Immature natural killer cell (primary cell): ENCODE results near the gene C1QTNF3. TPM values are rescaled to one million over a fixed set of nuclear protein-coding genes. Genes with fewer than 3 reads are reported as not detected.

Experiments used
- DNase-seq, 3 donors: peaks; one replicate each; pipeline ENCODE4 v3.0.0; 2022; ENCODE audit warnings: mixed read lengths in 1 of 3
- H3K27ac Mint-ChIP-seq, 6 donors: one replicate each; pipeline ENCODE4 v1.8.0; 2020; ENCODE audit warnings: mixed read lengths in 6 of 6, mild to moderate bottlenecking in 5 of 6, inconsistent platforms in 4 of 6, moderate library complexity in 3 of 6
- H3K27me3 Mint-ChIP-seq, 3 donors: one replicate each; pipeline ENCODE4 v1.8.0; 2020 to 2021; ENCODE audit warnings: low read depth in 3 of 3, mild to moderate bottlenecking in 3 of 3, mixed read lengths in 3 of 3, moderate library complexity in 3 of 3, inconsistent platforms in 1 of 3
- H3K36me3 Mint-ChIP-seq, 3 donors: one replicate each; pipeline ENCODE4 v1.8.0; 2020; ENCODE audit warnings: mixed read lengths in 3 of 3, inconsistent platforms in 2 of 3, mild to moderate bottlenecking in 2 of 3
- H3K4me1 Mint-ChIP-seq, 2 donors: one replicate each; pipeline ENCODE4 v1.8.0; 2020; ENCODE audit warnings: inconsistent platforms in 2 of 2, mild to moderate bottlenecking in 2 of 2, mixed read lengths in 2 of 2, moderate library complexity in 1 of 2
- H3K4me3 Mint-ChIP-seq, 5 donors: one replicate each; pipeline ENCODE4 v1.8.0; 2020; ENCODE audit warnings: mild to moderate bottlenecking in 5 of 5, mixed read lengths in 5 of 5, inconsistent platforms in 3 of 5, moderate library complexity in 3 of 5
- H3K9me3 Mint-ChIP-seq, 6 donors: one replicate each; pipeline ENCODE4 v1.8.0; 2020; ENCODE audit warnings: mild to moderate bottlenecking in 6 of 6, mixed read lengths in 6 of 6, inconsistent platforms in 4 of 6, moderate library complexity in 3 of 6
- polyA plus RNA-seq, 3 donors: library from polyadenylated mRNA; unstranded; fragments of 300-500 nt; fragmentation: Illumina TruSeq; gene quantifications; one replicate each; pipeline ENCODE4 v1.2.3, GENCODE V29; 2021

Gene C1QTNF3
- polyA plus RNA-seq, 3 donors from 2014 or later: 0.27 to 0.82 TPM; not detected in 1

DNA sequence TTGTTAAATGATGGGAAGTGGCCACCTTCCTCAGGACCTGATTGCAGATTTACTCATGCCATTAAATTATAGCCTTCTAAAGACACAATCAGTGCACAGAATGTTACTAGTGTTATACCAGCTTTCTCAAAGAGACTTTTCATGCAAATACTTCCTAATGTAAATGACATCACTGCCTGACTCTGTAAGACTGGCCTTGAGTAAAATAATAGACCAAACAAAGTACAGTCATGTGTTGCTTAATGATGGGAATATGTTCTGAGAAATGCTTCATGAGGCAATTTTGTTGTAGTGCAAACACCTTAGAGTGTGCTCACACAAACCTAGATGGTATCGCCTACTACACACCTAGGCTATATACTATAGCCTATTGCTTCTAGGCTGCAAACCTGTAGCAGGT is 17.0 kb upstream of the C1QTNF3 start:
- H3K36me3 Mint-ChIP-seq: peaks cover 22 to 34% (median 30%) of the 10 kb centered on the region in 3 donors
- H3K27ac Mint-ChIP-seq: no peak overlapping the region
- H3K27me3 Mint-ChIP-seq: peaks cover 0 to 3% (median 0%) of the 10 kb centered on the region in 3 donors

DNA sequence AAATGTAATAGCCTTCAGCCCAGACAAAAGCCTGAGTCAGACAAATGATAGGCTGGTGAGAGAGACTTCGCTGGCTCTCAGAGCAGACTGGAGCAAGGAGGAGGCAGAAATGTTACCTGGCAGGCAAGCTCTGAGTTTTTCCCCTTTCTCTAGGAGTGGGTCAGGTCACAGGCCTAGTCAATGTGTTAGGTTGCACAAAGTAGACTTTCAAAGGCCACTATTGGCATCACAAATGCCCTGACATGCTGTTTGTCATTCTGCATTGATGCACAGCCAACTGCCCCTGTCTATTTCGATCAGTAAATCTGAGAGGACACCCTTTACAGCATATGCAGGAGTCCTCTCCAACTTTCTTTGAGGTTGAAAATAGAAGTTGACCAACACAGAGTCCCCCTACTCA is 15.5 kb upstream of the C1QTNF3 start:
- no peak for DNase-seq
- no peak overlapping the region for H3K4me3 Mint-ChIP-seq
- H3K36me3 Mint-ChIP-seq: peaks cover 16 to 32% (median 30%) of the 10 kb centered on the region in 3 donors
- H3K4me1 Mint-ChIP-seq: peaks cover 13% of the 10 kb centered on the region in 2 donors
- H3K9me3 Mint-ChIP-seq: peaks cover 0 to 2% (median 0%) of the 10 kb centered on the region in 6 donors
- peak overlapping the region in 2 of 6 donors; percentile 56 to 64 for H3K27ac Mint-ChIP-seq
- peaks cover 0 to 1% (median under 1%) of the 10 kb centered on the region in 3 donors for H3K27me3 Mint-ChIP-seq

More for the DNA sequence above, 17.0 kb upstream of the C1QTNF3 start:
- H3K9me3 Mint-ChIP-seq: peaks cover 0 to 2% (median 0%) of the 10 kb centered on the region in 6 donors
- DNase-seq: no peak
- H3K4me3 Mint-ChIP-seq: no peak overlapping the region
- peaks cover 13% of the 10 kb centered on the region in 2 donors for H3K4me1 Mint-ChIP-seq

DNA sequence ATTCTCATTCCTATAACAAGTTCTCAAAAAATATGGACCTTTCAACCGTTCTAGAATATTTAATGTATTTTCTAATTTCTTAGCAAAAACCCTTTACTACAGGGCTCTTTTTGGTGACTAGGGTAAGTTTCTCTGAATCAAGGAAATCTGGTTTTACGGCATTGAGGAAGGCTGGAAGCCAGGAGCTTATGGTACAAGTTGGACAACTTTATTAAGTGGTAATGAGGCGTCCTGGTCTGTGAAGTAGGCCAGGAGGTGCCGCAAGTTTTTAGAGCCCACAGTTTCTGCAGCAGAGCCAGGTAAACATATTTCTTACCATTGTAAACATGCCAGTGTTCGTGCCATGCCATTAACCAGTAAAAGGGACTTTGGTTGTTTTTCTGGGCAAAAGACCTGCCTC is 14.6 kb upstream of the C1QTNF3 start:
- H3K27ac Mint-ChIP-seq: peak overlapping the region in 2 of 6 donors; percentile 9 to 30
- peaks cover 0 to 2% (median 0%) of the 10 kb centered on the region in 6 donors for H3K9me3 Mint-ChIP-seq
- H3K36me3 Mint-ChIP-seq: peaks cover 11 to 27% (median 26%) of the 10 kb centered on the region in 3 donors

DNA sequence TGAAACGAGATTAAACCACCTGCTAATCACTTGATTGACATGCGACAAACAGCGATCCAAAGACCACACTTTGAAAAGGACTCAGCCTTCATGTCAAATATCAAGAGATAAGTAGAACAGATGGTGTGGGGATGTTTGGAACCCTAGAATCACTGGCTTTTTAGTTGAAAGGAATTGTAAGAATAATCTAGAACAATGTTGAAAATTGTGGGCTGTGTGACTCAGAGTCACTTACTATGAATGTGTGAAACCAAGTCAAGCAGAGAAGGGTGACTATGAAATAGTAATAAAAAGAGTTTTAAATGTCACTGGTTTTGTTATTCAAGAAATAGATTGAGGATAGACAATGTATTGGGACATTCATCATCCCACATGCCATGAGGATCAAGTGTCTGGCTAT is 14.1 kb upstream of the C1QTNF3 start:
- no peak for DNase-seq
- Mint-ChIP-seq H3K36me3 (peaks cover 8 to 27% (median 22%) of the 10 kb centered on the region in 3 donors), H3K27me3 (peaks cover 0 to 1% (median 0%) of the 10 kb centered on the region in 3 donors), H3K27ac (peak overlapping the region in 3 of 6 donors; percentile 9 to 30 (median 30)), H3K9me3 (peaks cover 0 to 2% (median 0%) of the 10 kb centered on the region in 6 donors), H3K4me1 (peaks cover 13% of the 10 kb centered on the region in 2 donors), H3K4me3 (peak overlapping the region in 1 of 5 donors; percentile 6)

More for the DNA sequence above, 14.6 kb upstream of the C1QTNF3 start:
- Mint-ChIP-seq H3K4me1 (peaks cover 13% of the 10 kb centered on the region in 2 donors), H3K4me3 (no peak overlapping the region), H3K27me3 (peaks cover 0 to 1% (median 0%) of the 10 kb centered on the region in 3 donors)
- DNase-seq: no peak

DNA sequence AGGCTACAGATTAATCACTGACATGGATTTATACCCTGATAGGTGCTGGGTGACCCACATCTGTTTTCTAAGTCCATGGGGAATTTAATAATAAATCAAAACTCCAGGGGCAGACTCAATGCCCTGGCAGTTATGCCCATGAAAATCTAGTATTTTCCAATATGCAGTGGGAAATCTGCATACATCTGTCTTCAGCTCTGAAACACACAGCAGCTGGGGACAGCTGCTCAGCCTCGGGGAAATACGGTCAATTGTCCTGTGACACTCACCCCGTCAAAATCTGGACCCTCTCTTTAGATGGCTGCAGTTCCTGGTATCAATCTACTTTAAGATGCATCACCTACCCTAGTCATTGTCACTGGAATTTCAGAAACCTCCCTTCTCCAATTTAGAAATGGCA is 12.7 kb upstream of the C1QTNF3 start:
- H3K36me3 Mint-ChIP-seq: peaks cover 9 to 39% (median 28%) of the 10 kb centered on the region in 3 donors
- H3K9me3 Mint-ChIP-seq: peaks cover 0 to 2% (median 0%) of the 10 kb centered on the region in 6 donors
- H3K4me1 Mint-ChIP-seq: peaks cover 13% of the 10 kb centered on the region in 2 donors
- H3K27ac Mint-ChIP-seq: no peak overlapping the region
- H3K27me3 Mint-ChIP-seq: peaks cover 0 to 1% (median 0%) of the 10 kb centered on the region in 3 donors
- no peak for DNase-seq
- H3K4me3 Mint-ChIP-seq: no peak overlapping the region

DNA sequence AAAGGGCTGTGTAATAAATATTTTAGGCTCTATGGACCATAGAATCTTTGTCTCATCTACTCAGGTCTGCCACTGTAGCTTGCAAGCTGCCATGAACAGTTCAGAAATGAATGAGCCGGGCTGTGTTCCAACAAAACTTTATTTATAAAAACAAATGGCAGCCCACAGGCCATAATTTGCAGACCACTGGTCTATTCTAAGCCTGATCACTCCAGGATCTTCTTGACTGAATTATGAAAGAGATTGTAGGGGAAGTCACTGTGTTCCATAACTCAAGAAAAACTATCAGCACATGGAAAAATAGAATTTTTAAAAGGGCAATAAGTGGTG is 11.4 kb upstream of the C1QTNF3 start:
- DNase-seq: no peak
- Mint-ChIP-seq H3K9me3 (peaks cover 0 to 2% (median 0%) of the 10 kb centered on the region in 6 donors), H3K27ac (no peak overlapping the region), H3K36me3 (peaks cover 11 to 44% (median 31%) of the 10 kb centered on the region in 3 donors), H3K4me3 (no peak overlapping the region), H3K4me1 (peaks cover 13 to 16% of the 10 kb centered on the region in 2 donors), H3K27me3 (peaks cover 0 to 1% (median 0%) of the 10 kb centered on the region in 3 donors)

DNA sequence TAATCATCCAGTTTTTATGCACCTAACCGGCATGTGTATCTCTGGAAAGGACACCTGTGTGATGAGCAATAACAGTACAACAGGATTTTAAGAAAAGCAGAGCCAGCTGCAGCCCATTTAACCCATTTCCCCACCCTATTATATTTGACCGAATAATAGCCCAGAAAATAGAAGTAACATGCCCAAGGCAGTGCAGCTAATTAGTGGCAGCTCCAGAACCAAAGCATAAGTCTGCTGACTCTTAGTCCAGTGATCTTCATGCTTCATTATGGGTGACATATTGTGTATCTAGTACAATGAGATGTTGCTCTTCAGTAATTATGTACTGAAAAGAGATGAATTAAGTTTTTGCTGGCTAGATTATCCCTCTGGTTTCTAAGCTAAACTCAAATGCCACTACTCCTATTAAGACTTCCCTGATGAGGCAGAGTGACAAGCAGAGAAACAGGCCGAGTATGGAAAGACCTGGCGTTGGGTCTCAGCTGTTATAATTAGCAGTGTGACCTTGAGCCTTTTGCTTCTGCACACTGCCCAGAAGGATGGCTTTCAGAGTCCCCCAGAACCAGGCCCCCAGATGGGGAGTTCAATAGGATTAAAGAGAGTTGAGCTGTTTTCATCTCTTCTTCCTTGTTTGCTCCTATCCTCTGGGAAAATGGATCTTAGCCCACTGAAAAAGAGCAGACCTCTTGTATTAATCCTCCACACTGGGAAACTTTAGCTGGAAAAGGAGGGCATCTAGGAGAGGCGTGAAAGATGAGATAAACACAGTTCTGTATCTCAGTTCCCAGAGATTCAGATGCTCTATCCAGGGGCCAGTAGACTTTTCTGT is 10.8 kb upstream of the C1QTNF3 start:
- H3K4me1 Mint-ChIP-seq: peaks cover 14 to 18% of the 10 kb centered on the region in 2 donors
- H3K27me3 Mint-ChIP-seq: peaks cover 0 to 1% (median 0%) of the 10 kb centered on the region in 3 donors
- no peak overlapping the region for H3K4me3 Mint-ChIP-seq
- H3K36me3 Mint-ChIP-seq: peaks cover 14 to 44% (median 32%) of the 10 kb centered on the region in 3 donors
- peaks cover 0 to under 1% (median 0%) of the 10 kb centered on the region in 6 donors for H3K9me3 Mint-ChIP-seq
- H3K27ac Mint-ChIP-seq: peak overlapping the region in 2 of 6 donors; percentile 10 to 36
- no peak for DNase-seq

DNA sequence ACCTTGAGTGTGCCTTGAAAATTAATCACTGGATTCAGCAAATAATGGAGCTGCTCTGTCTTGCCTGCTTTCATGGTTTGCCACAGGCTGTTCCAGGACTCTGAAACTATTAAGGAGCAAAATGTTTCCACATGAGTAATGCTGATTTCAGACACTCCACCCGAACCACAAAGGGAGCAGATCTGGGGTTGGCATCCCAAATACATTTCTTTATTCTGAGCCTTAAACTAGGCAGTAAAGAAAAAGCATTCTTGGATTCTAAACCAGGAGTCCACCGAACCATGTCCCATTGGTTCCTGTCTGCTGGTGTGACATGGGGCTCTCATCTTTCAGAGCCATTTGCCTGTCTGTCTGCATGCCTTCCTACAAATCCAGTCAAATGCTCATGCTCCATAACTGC is 10.1 kb upstream of the C1QTNF3 start:
- Mint-ChIP-seq H3K27ac (no peak overlapping the region), H3K9me3 (no peaks in the 10 kb centered on the region), H3K27me3 (peaks cover 0 to 1% (median 0%) of the 10 kb centered on the region in 3 donors), H3K4me1 (peaks cover 21 to 25% of the 10 kb centered on the region in 2 donors), H3K4me3 (no peak overlapping the region), H3K36me3 (peaks cover 18 to 43% (median 36%) of the 10 kb centered on the region in 3 donors)
- no peak for DNase-seq

DNA sequence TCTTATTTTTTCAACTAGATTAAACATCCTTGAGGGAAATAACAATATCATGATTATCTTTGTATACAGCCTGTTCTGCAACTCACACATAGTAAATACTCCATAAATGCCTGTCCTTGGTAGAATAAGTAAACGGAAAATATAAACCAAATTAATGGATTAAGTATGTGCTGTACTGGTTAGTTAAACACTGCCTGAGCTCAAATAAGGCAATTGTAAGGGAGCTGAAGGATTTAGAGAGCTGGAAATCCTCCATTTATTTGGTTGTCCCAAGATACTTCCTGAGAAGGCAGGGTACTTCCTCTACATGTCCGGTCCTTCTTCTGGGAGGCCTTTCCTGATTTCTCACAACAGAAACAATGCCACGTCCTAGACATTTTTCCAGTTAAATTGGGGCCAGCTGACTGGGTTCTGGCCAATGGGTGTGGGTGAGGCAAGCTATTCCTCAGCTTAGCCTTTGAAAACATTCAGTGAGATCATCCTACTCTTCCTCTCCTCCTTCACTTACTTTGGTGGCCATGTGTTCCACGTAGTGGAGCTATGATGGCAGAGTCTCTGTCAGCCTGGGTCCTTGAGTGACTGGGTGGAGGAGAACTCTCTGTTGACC is 8.5 kb upstream of the C1QTNF3 start:
- Mint-ChIP-seq H3K27me3 (peaks cover 0 to 1% (median 1%) of the 10 kb centered on the region in 3 donors), H3K9me3 (no peaks in the 10 kb centered on the region), H3K4me3 (no peak overlapping the region), H3K27ac (peak overlapping the region in 1 of 6 donors; percentile 47), H3K4me1 (peaks cover 24 to 27% of the 10 kb centered on the region in 2 donors), H3K36me3 (peaks cover 21 to 46% (median 39%) of the 10 kb centered on the region in 3 donors)
- DNase-seq: no peak

DNA sequence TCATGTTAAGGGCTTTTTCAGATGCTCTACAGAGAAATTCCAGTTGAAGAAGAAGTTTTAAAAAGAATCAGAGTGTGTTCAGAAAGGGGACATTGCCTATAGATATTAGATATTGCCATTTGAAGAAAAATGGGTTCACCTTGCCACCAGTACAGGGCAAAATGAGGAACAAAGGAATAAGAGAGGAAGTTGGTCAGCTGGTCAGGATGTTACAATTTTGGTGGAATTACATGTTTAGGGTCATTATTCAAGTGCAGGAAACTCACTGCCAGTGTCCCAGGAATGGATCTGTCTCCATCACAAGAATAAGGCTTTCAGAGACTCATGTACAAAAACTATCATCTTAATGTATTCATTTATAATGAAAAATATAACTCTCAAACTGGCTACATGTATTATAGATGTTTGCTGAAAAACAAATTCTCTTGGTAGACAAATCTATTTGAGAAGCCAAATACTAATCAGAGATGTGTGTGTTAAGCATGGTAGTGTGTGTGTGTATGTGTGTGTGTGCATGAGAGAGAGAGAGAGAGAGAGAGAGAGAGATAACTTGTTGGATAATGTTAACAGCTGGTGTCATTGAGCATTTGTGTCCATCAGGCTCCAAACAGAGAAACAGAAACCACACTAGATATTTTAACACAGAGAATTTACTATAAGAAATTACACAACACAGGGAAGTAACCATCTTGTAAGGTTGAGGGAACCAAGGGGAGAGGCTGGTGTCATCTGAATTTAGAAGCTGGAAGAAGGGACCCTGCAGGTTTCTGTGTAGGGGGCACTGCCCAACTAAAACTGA is 5.0 kb upstream of the C1QTNF3 start:
- peaks cover 0 to 4% (median 1%) of the 10 kb centered on the region in 3 donors for H3K27me3 Mint-ChIP-seq
- no peak overlapping the region for H3K4me3 Mint-ChIP-seq
- peaks cover 16 to 31% (median 31%) of the 10 kb centered on the region in 3 donors for H3K36me3 Mint-ChIP-seq
- H3K9me3 Mint-ChIP-seq: no peaks in the 10 kb centered on the region
- no peak for DNase-seq
- peak overlapping the region; percentile 13 to 92 (median 67) for H3K27ac Mint-ChIP-seq
- peaks cover 58 to 61% of the 10 kb centered on the region in 2 donors for H3K4me1 Mint-ChIP-seq

DNA sequence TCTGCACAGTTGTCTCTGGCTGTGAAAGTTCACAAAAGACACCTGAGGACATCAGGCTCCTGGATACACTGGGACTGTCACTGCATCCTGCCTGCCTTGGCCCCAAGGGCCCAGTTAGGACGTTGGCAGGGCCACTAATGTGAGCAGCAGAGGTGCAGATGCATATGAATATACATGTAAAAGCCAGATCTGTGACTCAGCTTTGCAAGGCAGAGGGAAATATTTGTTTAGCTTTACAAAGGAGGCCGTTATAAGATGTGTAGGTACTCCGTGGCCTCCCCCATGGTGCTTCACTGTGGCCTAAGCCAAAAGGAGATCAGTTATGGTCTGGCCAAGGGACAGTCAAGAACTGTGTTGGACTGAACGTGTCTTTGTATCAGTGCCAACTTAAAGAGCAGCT is 4.1 kb upstream of the C1QTNF3 start:
- Mint-ChIP-seq H3K4me1 (peaks cover 66 to 69% of the 10 kb centered on the region in 2 donors), H3K27me3 (peaks cover 0 to 4% (median 1%) of the 10 kb centered on the region in 3 donors), H3K27ac (peak overlapping the region; percentile 31 to 97 (median 91)), H3K9me3 (no peaks in the 10 kb centered on the region), H3K36me3 (peaks cover 16 to 31% (median 31%) of the 10 kb centered on the region in 3 donors), H3K4me3 (peak overlapping the region in 1 of 5 donors; percentile 36)
- DNase-seq: no peak

DNA sequence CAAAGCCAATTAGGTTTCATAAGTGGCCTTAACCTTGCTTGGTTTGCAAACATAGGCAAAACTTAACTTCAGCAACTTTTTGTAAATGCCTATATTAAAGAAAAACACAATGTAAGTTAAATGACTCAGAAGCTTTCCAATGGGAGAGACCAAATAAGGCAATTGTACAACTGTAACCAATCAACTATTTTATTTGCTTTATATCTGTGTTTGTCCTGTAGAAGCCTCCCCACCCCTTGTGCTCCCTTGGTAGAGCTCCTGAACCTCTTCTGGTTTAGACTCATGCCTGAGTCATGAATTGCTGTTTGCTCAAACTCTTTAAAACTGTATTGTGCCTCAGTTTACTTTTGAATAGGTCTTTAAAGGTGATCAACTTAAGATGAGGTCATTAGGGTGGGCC is 3.0 kb upstream of the C1QTNF3 start:
- H3K4me3 Mint-ChIP-seq: peak overlapping the region in 4 of 5 donors; percentile 68 to 87 (median 72)
- no peak for DNase-seq
- no peaks in the 10 kb centered on the region for H3K9me3 Mint-ChIP-seq
- peaks cover 0 to 4% (median 1%) of the 10 kb centered on the region in 3 donors for H3K27me3 Mint-ChIP-seq
- H3K27ac Mint-ChIP-seq: peak overlapping the region; percentile 88 to 97 (median 94)
- peaks cover 78 to 81% of the 10 kb centered on the region in 2 donors for H3K4me1 Mint-ChIP-seq
- peaks cover 15 to 21% (median 21%) of the 10 kb centered on the region in 3 donors for H3K36me3 Mint-ChIP-seq

DNA sequence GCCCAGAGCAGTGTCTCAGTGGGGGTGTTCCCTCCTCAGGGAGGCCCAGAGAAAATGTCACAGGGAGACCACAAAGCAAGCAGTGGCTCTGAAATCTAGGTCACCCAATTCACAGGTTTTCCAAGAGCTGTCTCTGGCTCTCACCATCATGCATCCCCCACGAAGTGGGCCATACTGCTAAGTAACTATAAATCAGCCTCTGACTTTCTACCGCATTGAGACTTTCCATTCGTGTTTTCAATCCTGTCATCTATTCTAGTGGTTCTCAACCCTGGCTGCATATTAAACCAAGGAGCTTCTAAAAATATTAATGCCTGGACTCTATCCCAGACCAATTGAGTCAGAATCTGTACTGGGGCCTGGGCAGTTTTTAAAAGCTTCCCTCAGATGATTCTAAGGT is 2.0 kb upstream of the C1QTNF3 start:
- Mint-ChIP-seq H3K36me3 (peaks cover 10 to 11% (median 11%) of the 10 kb centered on the region in 3 donors), H3K27ac (peak overlapping the region; percentile 88 to 97 (median 94)), H3K4me1 (peaks cover 87 to 88% of the 10 kb centered on the region in 2 donors), H3K27me3 (peaks cover 0 to 4% (median 1%) of the 10 kb centered on the region in 3 donors), H3K9me3 (no peaks in the 10 kb centered on the region), H3K4me3 (peak overlapping the region; percentile 65 to 87 (median 69))
- peak; percentile 71 to 80 (median 75) for DNase-seq
